CD4-positive, alpha-beta T cell treated with Interleukin-1 beta for 1 hour (primary cell): ENCODE measurements around the gene CFAP57.

ENCODE experiments used
- DNase-seq, 2 donors: peaks; one replicate each; pipeline ENCODE4 v3.0.0-alpha.2; 2020 to 2022

Gene CFAP57

GRCh38 chr1:43256675-43257570 lies 84.8 kb downstream of the CFAP57 start:
- no peak for DNase-seq

DNA sequence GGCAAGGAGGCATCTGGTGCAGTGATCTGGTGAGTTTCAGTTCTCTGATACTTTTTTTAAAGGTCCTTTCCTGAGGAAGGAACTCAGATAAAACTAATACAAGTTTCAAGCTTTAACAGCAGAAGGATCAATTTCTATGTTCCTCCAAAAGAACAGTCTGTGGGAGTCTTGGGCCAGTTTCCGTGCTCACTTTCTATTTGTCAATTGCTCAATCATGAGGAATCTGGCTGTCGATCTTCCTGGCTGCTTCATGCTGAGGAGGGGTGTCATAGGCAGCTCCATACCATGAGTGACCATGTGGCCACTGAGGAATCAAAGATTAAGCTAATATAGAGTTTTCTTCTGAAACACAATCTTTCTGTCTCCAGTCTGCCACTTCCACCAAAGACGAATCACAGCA lies 86.2 kb downstream of the CFAP57 start:
- DNase-seq = no peak

GRCh38 chr1:43265431-43265830 lies 93.3 kb downstream of the CFAP57 start:
- no peak for DNase-seq

DNA sequence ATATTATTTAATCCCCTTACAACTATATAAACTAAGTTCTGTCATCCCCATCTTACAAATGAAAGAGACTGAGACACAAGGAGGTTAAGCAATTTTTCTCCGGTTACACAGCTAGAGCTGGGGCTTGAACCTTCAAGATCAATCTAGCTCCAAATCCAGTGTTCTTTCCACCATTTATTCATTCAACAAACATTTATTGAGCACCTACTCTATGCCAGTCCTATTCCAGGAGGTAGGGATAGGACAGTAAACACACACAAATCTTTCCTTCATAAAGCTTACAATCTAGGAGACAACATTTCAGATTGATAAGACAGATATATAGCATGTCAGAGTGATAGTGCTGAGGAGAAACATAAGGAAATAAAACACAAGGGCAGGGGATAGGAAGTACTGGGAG lies 94.8 kb downstream of the CFAP57 start:
- DNase-seq = no peak

GRCh38 chr1:43267291-43267805 lies 95.2 kb downstream of the CFAP57 start:
- DNase-seq = no peak

GRCh38 chr1:43267818-43268425 lies 95.8 kb downstream of the CFAP57 start:
- DNase-seq = no peak

- DNase-seq = no peak
These were observed 97.7 kb downstream of the CFAP57 start, which contains the start of gene TMEM125 for GRCh38 chr1:43269627-43270375. TSS of gene TMEM125 (plus strand) at chr1:43269983. CDS start at chr1:43272723, 2,740 bp downstream.

DNA sequence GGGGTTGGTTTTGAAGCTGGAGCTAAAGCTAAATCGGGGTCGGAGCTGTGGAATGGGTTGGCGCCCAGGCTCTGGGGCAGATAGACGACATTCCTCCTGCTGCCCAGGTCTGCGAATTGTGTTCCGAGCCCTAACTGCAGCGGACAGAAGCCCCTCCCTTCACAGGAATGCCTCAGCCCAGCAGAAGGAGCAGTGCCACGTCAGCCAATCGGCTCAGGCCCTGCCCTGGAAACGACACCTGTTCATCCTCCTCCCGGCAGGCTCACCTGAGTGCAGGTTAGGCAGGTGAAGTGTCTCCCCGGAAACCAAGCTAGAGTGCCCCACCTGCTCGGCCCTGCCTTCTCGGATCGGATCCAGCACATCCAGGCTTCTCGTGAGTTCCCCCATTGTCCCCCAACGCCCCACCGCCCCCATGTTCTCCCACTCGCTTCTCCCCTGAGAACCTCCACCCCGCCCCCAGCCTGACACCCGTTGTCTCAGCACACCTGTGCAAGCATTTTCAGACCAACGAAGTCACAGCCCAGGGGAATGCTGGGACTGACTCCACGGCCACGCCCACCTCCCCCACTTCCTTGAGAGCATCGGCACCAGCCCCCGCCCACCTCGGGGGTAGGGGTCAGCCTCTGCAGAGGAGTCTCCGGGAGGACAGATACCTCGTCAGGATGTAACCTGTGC lies 98.4 kb downstream of the CFAP57 start:
- DNase-seq = no peak

DNA sequence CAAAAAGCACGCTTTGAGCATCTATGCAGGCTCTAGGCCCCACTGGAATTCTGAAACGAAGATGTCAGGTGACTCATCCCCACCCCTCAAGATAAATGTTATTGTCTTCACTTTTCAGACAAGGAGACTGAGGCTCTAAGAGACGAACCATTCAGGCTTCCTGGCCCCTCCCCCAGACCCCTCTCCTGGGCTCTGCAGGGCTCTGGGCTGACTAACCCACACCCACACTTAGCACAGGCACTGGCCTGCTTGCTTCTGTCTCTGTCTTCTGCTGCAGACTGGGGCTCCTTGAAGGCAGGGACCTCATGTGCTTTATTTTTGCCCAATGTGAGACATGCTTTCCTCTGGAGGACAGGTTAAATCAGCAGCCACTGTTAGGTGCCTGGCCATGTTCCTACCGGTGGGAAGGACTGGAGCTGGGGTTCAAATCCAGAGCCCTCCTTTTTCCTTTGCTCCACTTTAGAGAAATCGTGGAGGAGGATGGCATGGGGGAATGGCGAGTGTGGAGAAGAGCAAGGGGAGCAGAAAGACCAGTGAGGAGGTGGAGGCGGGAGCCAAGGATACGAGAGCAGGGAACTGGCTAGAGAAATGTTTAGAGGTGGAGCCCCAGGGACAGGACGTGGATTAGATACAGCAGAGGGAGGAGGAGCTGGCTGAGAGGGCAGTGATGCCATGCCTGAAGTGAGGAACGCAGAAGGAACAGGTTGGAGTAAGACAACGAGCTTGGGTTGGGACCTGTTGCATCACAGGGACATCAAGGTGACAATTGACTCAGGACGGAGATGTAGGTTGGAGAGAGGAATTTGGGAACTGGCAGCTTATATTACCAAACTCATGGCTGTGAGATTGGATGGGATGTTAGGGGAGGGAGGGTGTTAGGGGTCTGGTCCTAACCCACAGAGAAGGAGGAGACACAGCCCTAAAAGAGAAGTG lies 99.3 kb downstream of the CFAP57 start:
- no peak for DNase-seq

DNA sequence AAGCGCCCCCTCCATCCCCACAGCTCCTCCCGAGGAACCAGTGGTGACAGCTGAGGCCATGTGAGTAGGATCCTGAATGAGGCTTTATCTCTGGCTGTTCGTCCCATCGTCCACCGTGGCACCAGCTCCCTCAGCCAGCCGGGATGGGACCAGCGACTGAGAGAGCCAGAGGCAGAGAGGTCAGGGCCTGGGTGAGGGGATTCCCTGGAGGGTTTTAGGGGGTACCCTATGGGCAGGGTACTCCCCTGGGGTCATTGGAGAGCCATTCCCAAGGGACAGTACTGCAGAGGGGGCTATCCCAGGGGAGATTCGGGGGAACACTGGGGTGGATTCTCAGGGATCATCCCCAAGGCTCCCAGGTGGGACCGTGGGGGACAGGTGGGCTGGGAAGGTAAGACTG lies 100.0 kb downstream of the CFAP57 start:
- no peak for DNase-seq

DNA sequence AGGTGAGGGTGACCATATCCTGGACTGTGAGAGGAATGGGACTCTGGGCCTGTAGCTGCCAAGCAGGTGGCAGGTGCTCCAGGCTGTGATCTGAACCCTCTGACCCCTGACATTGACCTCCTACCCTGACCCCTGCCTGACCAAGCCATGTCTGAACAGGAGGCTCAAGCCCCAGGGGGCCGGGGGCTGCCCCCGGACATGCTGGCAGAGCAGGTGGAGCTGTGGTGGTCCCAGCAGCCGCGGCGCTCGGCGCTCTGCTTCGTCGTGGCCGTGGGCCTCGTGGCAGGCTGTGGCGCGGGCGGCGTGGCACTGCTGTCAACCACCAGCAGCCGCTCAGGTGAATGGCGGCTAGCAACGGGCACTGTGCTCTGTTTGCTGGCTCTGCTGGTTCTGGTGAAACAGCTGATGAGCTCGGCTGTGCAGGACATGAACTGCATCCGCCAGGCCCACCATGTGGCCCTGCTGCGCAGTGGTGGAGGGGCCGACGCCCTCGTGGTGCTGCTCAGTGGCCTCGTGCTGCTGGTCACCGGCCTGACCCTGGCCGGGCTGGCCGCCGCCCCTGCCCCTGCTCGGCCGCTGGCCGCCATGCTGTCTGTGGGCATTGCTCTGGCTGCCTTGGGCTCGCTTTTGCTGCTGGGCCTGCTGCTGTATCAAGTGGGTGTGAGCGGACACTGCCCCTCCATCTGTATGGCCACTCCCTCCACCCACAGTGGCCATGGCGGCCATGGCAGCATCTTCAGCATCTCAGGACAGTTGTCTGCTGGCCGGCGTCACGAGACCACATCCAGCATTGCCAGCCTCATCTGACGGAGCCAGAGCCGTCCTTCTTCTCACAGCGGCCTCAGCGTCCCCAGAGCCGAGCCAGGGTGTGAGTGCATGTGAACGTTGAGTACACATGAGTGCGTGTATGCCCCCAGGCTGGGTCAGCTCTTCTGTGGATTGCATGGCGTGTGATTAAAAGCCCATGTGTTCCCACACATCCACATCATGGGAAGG lies 100.7 kb downstream of the CFAP57 start:
- no peak for DNase-seq

DNA sequence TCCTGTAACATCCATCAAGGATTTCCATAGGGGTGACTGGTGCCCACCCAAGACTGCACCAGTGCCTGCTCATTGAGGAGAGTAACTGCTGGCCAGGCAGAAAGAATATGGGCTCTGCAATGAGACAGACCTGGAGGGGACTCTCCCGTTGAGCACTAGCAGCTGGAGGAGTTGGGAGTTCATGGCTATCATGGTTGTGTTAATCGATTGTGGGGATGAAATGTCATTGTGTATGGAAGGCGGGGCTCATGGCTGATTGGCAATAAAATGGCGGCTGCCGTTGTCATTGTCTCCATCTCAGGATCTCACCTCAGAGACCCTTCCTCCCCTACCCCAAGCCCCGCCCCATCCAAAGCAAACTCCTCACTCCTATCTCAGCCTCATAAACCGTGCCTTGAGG lies 101.6 kb downstream of the CFAP57 start:
- no peak for DNase-seq

GRCh38 chr1:43274125-43274803 lies 102.1 kb downstream of the CFAP57 start:
- DNase-seq = peak; percentile 26 to 40

DNA sequence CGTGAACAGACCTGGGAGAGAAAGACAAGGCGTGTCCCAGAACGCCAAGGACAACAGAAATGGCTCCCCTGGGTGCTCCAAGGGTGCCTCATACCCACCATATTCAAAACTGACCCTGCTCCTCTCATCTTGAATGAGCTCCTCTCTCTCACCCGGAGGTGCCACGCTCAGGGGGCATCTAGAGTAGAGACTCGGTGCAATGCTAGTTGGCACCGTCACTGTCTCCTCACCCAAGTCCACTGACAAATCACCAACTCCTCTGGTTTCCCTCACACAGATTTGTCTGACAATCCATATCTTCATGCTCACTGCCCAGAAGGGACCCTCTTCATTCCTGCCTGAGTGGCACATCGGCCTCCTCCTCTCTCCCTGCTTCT lies 102.7 kb downstream of the CFAP57 start:
- DNase-seq = no peak

GRCh38 chr1:43275826-43276620 lies 103.9 kb downstream of the CFAP57 start:
- no peak for DNase-seq

GRCh38 chr1:43276673-43277072 lies 104.5 kb downstream of the CFAP57 start:
- no peak for DNase-seq

DNA sequence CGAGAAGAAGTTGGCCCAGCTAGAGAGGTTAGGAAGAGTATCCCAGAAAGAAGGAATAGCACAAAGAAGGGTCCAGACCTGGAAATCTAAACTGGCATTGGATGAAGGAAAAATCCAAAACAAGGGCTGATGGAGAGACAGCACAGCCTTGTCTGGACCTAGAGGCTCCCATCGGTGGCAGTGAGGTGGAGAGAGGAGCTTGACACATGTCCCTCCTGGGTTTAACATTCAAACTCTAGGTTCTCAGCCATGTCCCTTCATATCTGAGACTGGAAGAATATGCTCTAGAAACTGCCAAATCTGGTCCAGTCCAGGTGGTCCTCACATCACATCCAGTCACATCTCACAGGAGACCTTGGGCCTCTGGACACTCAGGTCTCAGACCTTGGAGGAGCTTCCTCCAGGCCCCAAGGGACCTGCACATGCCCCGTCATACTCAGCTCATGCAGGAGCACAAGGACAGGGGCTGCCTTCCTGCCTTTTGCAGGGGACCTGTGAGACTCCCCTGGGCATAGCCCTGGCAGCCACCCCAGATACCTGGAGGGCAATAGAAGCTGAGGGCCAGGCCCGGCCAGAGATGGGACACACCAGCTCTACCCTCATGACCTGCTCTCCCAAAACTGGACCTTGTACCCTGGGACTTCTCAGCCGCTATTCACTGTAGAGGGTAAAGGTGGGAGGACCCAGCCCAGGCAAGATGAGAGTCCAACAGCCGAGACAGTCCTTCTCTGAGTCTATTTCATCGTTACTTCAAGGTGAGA lies 105.2 kb downstream of the CFAP57 start:
- no peak for DNase-seq

DNA sequence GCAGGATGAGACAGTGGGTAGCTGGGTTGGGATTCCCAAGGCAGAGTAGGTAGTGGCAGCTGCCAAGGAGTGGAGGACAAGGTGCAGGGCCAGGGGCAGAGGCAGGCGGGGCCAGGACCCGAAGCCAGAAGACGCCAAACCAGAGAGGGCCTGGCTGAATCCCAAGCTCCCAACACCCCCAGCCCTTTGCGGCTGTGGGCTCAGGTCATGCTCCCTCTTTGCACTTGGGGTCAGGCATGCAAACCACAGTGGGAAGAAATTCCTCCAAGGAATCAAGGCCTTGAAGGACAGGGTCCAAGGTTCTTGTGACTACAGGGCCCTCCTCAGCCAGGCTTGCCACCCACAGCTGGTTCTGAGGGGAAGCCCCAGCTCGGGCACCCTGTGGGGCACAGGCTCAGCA lies 107.0 kb downstream of the CFAP57 start:
- DNase-seq = no peak
